Fibroblast of the aortic adventitia (primary cell): ENCODE data around the gene TRMT13. TPM values are rescaled to one million over a fixed set of nuclear protein-coding genes. Genes with fewer than 3 reads are reported as not detected.

Experiments used
- DNase-seq: peaks from one replicate; pipeline ENCODE4 v3.0.0-alpha.2; 2010; ENCODE audit warnings: low read depth
- H3K4me3 ChIP-seq: 2 replicates; pipeline ENCODE4 v1.5.1; 2011; ENCODE audit warnings: low read depth, mild to moderate bottlenecking, control low read depth, low read length, moderate library complexity
- CTCF ChIP-seq: IDR thresholded peaks from 2 replicates; pipeline ENCODE4 v1.5.1; 2011; ENCODE audit warnings: mild to moderate bottlenecking, low read length, control low read depth, inconsistent platforms; ENCODE audit not compliant: insufficient read depth
- total RNA-seq: library from RNA; depleted of rRNA; stranded (reverse); fragments of >200 nt; gene quantifications from 2 replicates; pipeline ENCODE4 v1.2.3, GENCODE V29; 2012; ENCODE audit warnings: low replicate concordance

Gene TRMT13
- total RNA-seq, 1 donor: 15.0 TPM

- DNase-seq: no peak
- H3K4me3 ChIP-seq: no peak overlapping the region
- TF ChIP-seq CTCF: no peak
These were observed 25.3 kb upstream of the TRMT13 start for GRCh38 chr1:100107696-100108095.

- DNase-seq: no peak
- no peak overlapping the region for H3K4me3 ChIP-seq
- TF ChIP-seq CTCF: no peak
These were observed 23.4 kb upstream of the TRMT13 start for GRCh38 chr1:100109554-100110066.

GRCh38 chr1:100115524-100115923 is 17.4 kb upstream of the TRMT13 start:
- no peak for TF ChIP-seq CTCF
- no peak for DNase-seq
- no peak overlapping the region for H3K4me3 ChIP-seq

DNA sequence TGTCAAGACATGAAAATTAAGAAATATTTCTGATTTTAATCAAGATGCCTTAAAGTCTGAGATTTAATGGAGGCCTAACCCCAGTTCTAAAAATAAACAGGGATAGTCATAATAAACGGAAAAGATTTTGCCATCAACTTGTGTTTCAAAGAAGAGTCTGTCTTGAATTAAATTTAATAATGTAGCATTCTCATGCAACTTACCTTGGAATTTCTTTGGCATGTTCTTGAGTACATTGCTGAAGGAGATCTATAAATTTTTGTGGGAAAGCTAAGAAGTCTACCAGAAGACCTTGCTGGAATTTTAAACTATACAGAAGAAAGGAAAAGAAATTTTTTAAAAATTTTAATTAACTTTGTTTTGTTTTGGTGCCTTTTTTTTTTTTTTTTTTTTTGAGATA is 10.8 kb upstream of the TRMT13 start:
- TF ChIP-seq CTCF: no peak
- no peak for DNase-seq
- H3K4me3 ChIP-seq: no peak overlapping the region

DNA sequence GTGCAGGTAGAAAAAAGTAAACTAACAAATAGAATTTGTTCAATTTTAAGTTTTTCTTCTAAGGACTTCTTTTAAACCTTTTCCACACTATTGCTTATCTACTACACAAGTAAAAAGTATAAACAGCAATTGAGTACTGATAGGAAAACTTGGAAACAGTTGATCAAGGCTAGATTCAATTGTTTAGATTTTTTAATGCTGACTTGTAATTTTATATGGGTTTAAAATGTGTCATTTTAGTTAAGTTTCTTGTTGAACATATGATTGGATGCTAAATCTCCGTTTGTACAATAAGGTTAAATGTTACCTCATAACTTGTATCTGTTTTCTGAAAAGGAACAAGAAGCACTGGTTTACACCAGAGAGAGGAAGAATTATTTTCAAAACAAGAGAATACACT is 5.7 kb upstream of the TRMT13 start:
- DNase-seq: no peak
- no peak for TF ChIP-seq CTCF
- H3K4me3 ChIP-seq: no peak overlapping the region

GRCh38 chr1:100130552-100131077 is 2.3 kb upstream of the TRMT13 start:
- TF ChIP-seq CTCF: no peak
- DNase-seq: no peak
- H3K4me3 ChIP-seq: no peak overlapping the region

- H3K4me3 ChIP-seq: peak overlapping the region; percentile 97
- DNase-seq: no peak
- no peak for TF ChIP-seq CTCF
These were observed 1.3 kb upstream of the TRMT13 start for GRCh38 chr1:100131623-100132022.
